ENCODE results near the gene KCNJ1.

The KCNJ1 gene

DNA sequence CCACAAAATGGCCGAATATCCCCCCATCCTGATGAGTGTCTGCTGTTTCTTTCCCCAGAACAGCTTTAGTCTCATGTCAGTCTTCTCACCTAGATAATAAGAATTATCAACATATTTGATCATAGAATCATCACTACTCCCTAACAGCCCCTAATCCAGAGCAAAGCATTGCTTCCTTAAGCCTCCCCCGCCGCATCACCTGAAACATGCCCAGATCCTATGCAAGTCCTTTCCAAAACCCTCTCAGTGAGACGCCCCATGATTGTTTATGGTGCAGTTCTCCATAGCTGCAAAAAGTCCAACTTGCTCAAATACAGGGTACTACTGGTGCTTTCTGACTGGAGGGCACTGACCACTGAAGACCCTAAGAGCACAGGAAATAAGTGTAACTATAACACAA, 20.1 kb downstream of the KCNJ1 start:
- H3K36me3 ChIP-seq, result no peaks in the 10 kb centered on the region
- H3K27ac ChIP-seq, result no peak overlapping the region
- no peaks in the 10 kb centered on the region for H3K9me3 ChIP-seq (ENCODE audit: severe bottlenecking)
- DNase-seq, result no peak
- H3K27me3 ChIP-seq (ENCODE audit: insufficient read depth, low read depth, severe bottlenecking), result no peaks in the 10 kb centered on the region
- TF ChIP-seq, protein P1, sequence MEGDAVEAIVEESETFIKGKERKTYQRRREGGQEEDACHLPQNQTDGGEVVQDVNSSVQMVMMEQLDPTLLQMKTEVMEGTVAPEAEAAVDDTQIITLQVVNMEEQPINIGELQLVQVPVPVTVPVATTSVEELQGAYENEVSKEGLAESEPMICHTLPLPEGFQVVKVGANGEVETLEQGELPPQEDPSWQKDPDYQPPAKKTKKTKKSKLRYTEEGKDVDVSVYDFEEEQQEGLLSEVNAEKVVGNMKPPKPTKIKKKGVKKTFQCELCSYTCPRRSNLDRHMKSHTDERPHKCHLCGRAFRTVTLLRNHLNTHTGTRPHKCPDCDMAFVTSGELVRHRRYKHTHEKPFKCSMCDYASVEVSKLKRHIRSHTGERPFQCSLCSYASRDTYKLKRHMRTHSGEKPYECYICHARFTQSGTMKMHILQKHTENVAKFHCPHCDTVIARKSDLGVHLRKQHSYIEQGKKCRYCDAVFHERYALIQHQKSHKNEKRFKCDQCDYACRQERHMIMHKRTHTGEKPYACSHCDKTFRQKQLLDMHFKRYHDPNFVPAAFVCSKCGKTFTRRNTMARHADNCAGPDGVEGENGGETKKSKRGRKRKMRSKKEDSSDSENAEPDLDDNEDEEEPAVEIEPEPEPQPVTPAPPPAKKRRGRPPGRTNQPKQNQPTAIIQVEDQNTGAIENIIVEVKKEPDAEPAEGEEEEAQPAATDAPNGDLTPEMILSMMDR (IDR thresholded peaks at IDR 0.05; ENCODE audit: low read depth, low read length), result no peak
- no peak overlapping the region for H3K4me3 ChIP-seq (ENCODE audit: low read depth, low read length)

DNA sequence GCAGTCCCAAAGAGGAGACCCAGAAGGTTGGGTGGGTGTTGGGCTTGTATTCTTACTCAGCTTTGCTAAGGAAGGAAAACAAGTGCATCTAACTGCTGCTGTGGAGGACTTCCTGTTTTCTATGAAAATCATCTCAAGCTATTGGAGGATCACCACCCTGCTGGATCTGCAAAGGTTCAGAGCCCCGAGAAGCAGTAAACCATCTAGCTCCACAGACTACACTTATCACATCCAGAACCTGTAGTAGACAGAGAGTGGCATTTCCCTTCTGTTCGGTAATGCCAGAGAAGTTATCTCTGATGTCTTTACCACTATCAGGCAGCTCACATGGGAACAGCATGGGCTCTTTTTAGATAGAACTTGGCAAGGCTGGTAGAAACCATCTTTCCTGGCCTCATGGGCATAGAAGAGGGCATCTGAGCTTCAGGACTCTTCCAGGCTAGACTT, 21.7 kb downstream of the KCNJ1 start:
- Histone ChIP-seq H3K9me3 (ENCODE audit: severe bottlenecking) (no peaks in the 10 kb centered on the region), H3K27ac (no peak overlapping the region), H3K36me3 (no peaks in the 10 kb centered on the region), H3K4me3 (ENCODE audit: low read depth, low read length) (no peak overlapping the region), H3K27me3 (ENCODE audit: insufficient read depth, low read depth, severe bottlenecking) (no peaks in the 10 kb centered on the region)
- TF ChIP-seq, protein P1 (IDR thresholded peaks at IDR 0.05; ENCODE audit: low read depth, low read length), result no peak
- no peak for DNase-seq

DNA sequence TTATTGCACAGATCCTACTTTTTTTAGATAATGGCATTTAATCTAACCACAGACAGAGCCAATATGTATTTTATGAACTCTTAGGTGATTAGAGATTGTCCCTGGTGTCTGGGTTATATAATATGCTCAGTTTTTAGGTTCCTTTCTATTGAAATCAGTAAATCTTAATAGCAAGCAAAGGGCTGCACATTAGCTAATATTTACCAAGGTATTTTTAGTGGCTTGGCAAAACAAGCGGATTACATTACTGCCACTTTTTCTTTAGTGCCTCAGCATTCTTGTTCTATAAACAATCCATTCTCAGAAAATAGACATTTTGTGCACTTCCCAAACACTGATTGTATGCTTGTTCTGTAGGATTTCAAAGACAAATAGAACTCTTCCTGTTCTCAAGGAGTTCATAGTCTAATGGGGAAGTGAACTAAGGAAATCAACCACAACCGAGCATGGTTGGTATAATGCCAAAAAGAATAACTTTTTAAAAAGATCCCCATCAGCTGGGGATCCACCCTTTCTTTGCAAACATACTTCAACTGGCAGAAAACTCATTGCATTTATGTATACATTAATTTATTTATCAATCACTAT, 23.8 kb downstream of the KCNJ1 start:
- H3K27me3 ChIP-seq (ENCODE audit: insufficient read depth, low read depth, severe bottlenecking), result no peaks in the 10 kb centered on the region
- H3K4me3 ChIP-seq (ENCODE audit: low read depth, low read length), result no peak overlapping the region
- no peak for DNase-seq
- H3K27ac ChIP-seq, result no peak overlapping the region
- TF ChIP-seq, protein P1 (IDR thresholded peaks at IDR 0.05; ENCODE audit: low read depth, low read length), result no peak
- no peaks in the 10 kb centered on the region for H3K9me3 ChIP-seq (ENCODE audit: severe bottlenecking)
- H3K36me3 ChIP-seq, result no peaks in the 10 kb centered on the region

DNA sequence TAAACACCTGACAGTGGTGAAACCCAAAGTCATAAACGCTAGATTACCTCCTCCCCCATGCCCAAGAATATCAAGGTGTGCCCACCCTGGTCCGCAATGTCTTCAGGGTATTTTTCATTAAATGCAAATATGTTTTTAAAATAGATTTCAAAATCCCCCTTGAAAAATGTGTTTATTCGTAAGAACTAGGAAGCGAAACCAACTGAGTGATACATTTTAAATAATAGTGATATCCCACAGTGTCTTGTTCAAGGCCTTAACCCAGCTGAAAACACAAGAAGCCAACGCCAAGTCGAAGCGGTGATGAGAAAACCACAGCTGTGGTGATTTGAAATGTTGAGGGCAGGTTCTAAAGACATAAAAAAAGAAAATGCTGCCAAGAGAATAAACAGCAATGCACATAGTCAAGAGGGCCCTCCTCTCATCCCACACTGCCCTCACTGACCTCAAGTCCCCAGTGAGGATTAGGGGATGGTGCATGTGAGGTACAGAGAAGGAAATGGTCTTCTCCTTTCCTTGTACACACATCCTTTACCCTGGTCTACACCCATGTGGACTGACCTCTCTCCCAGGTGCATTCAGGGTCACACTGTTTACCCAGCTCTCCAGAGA, 25.5 kb downstream of the KCNJ1 start:
- Histone ChIP-seq H3K4me3 (ENCODE audit: low read depth, low read length) (no peak overlapping the region), H3K9me3 (ENCODE audit: severe bottlenecking) (no peaks in the 10 kb centered on the region), H3K36me3 (no peaks in the 10 kb centered on the region), H3K27me3 (ENCODE audit: insufficient read depth, low read depth, severe bottlenecking) (no peaks in the 10 kb centered on the region), H3K27ac (no peak overlapping the region)
- DNase-seq, result no peak
- TF ChIP-seq, protein P1 (IDR thresholded peaks at IDR 0.05; ENCODE audit: low read depth, low read length), result no peak

DNA sequence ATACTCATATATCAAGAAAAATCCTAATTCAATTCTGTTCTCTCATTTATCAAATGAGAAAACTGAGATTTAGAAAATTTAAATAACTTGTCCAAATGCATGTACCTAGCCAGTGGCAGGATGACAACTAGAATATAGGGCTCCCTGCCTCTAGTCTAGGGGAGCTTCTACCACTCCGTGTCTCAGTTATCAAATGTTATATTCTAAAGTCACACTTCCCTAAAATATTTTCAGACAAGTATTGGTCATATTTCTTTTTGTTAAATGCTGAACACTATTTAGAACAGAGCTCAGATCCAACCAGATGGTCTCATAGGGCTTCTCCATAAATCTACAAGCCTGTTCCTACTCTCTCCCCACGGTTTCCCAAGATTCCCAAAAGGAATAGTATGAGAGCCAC, 26.3 kb downstream of the KCNJ1 start:
- no peak overlapping the region for H3K4me3 ChIP-seq (ENCODE audit: low read depth, low read length)
- H3K27me3 ChIP-seq (ENCODE audit: insufficient read depth, low read depth, severe bottlenecking), result no peaks in the 10 kb centered on the region
- no peak overlapping the region for H3K27ac ChIP-seq
- no peaks in the 10 kb centered on the region for H3K9me3 ChIP-seq (ENCODE audit: severe bottlenecking)
- TF ChIP-seq, protein P1 (IDR thresholded peaks at IDR 0.05; ENCODE audit: low read depth, low read length), result no peak
- H3K36me3 ChIP-seq, result no peaks in the 10 kb centered on the region
- DNase-seq, result no peak

DNA sequence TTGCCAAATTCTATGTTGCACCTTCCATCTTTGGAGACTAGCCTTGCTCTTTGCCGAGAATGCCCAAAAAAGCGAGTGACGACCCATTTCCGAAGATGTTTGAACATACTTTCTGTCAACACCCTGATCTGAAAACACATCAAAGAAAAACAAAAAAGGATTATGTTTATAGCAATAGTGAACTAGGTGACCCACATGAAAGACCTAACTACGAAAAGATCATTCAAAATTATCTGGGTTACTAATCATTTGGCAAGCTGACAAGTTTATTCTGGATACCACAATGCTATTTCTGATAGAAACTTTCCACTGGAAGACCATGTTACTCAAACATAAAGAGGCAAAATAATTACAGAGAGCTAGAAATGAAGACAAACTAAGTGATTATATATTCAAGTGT, 27.0 kb downstream of the KCNJ1 start:
- TF ChIP-seq, protein P1 (IDR thresholded peaks at IDR 0.05; ENCODE audit: low read depth, low read length), result no peak
- no peaks in the 10 kb centered on the region for H3K36me3 ChIP-seq
- H3K9me3 ChIP-seq (ENCODE audit: severe bottlenecking), result no peaks in the 10 kb centered on the region

More for the DNA sequence above, 27.0 kb downstream of the KCNJ1 start:
- no peaks in the 10 kb centered on the region for H3K27me3 ChIP-seq (ENCODE audit: insufficient read depth, low read depth, severe bottlenecking)
- DNase-seq, result no peak
- no peak overlapping the region for H3K4me3 ChIP-seq (ENCODE audit: low read depth, low read length)
- H3K27ac ChIP-seq, result no peak overlapping the region
